Inferior parietal cortex (tissue), 1 donor: Measurements from ENCODE around the gene AFAP1L1.

Experiments
- DNase-seq: peaks from one replicate; pipeline ENCODE4 v3.0.0-alpha.2; 2016; ENCODE audit errors: extremely low spot score

AFAP1L1 gene

GRCh38 chr5:149348518-149348917, 76.9 kb downstream of the AFAP1L1 start:
- no peak for DNase-seq

GRCh38 chr5:149349382-149349781, 77.7 kb downstream of the AFAP1L1 start:
- no peak for DNase-seq

GRCh38 chr5:149352169-149352568, 80.5 kb downstream of the AFAP1L1 start:
- no peak for DNase-seq

GRCh38 chr5:149353911-149354310, 82.3 kb downstream of the AFAP1L1 start:
- no peak for DNase-seq

GRCh38 chr5:149355688-149356087, 84.0 kb downstream of the AFAP1L1 start:
- DNase-seq = no peak

GRCh38 chr5:149356391-149356790, 84.7 kb downstream of the AFAP1L1 start:
- DNase-seq = no peak

GRCh38 chr5:149357370-149358293, 86.0 kb downstream of the AFAP1L1 start, which contains the start of gene PCYOX1L:
TSS of gene PCYOX1L (plus strand) at chr5:149358046. CDS start at chr5:149358069, 23 bp downstream.
- peak; percentile 96 for DNase-seq

GRCh38 chr5:149358294-149358651, 86.6 kb downstream of the AFAP1L1 start:
- DNase-seq = peak; percentile 36

- DNase-seq = peak; percentile 31
Measured at GRCh38 chr5:149358868-149359495, 87.3 kb downstream of the AFAP1L1 start.

GRCh38 chr5:149360272-149360671, 88.6 kb downstream of the AFAP1L1 start:
- DNase-seq = no peak

- no peak for DNase-seq
Measured at GRCh38 chr5:149362541-149362940, 90.9 kb downstream of the AFAP1L1 start.

GRCh38 chr5:149363358-149363757, 91.7 kb downstream of the AFAP1L1 start:
- no peak for DNase-seq

GRCh38 chr5:149363936-149364335, 92.3 kb downstream of the AFAP1L1 start:
- no peak for DNase-seq

GRCh38 chr5:149364719-149365118, 93.1 kb downstream of the AFAP1L1 start:
- no peak for DNase-seq

GRCh38 chr5:149365418-149365817, 93.8 kb downstream of the AFAP1L1 start:
- no peak for DNase-seq

GRCh38 chr5:149366169-149366729, 94.6 kb downstream of the AFAP1L1 start:
- DNase-seq = no peak

- peak; percentile 65 for DNase-seq
Measured at GRCh38 chr5:149367249-149367971, 95.8 kb downstream of the AFAP1L1 start.

- no peak for DNase-seq
Measured at GRCh38 chr5:149367972-149368645, 96.5 kb downstream of the AFAP1L1 start.

GRCh38 chr5:149370878-149371277, 99.2 kb downstream of the AFAP1L1 start:
- DNase-seq = no peak

- DNase-seq = peak; percentile 46
Measured at GRCh38 chr5:149371296-149371962, 99.8 kb downstream of the AFAP1L1 start.
